Left colon (tissue), 2 donors: Measurements from ENCODE around the gene SMOC2. TPM values are rescaled to one million over a fixed set of nuclear protein-coding genes. Genes with fewer than 3 reads are reported as not detected.
"Not testable (repeated sequence)": the region's sequence is repeated elsewhere in the genome, so short reads cannot be mapped to it uniquely, and the experiment has no call there.

Experiments
- ATAC-seq: fragments of 200-7000 bp; cut with Tn5 transposase; one replicate; pipeline ENCODE4 v1.9.1; 2020; ENCODE audit warnings: mild to moderate bottlenecking, moderate library complexity
- DNase-seq, 2 donors: peaks; one replicate each; pipeline ENCODE4 v3.0.0-alpha.2; 2020
- intact Hi-C, 2 donors: fragments of 100-400 bp; cut with DNase I in 1 of 2; cut with micrococcal nuclease in 1 of 2; formaldehyde crosslinking; loops; one replicate each; pipeline versions ENCODE4 v1.11.2 to v1.14.0; 2022; cut with DNase I, micrococcal nuclease
- total RNA-seq, 2 donors: library from RNA; stranded (reverse); fragmentation: NEBNext Ultra II Directional; extraction: Animal tissue kit (Norgen Biotek cat#: 25700); gene quantifications; one replicate each; pipeline ENCODE4 v1.2.1, GENCODE V29; 2021
- donor health status: DM: no; HTN: no; CAD: no.
- donor health status: DM: yes; HTN: yes; CAD: no.

SMOC2 gene
- total RNA-seq, 2 donors from 2014 or later = 14.4 to 18.9 TPM

DNA sequence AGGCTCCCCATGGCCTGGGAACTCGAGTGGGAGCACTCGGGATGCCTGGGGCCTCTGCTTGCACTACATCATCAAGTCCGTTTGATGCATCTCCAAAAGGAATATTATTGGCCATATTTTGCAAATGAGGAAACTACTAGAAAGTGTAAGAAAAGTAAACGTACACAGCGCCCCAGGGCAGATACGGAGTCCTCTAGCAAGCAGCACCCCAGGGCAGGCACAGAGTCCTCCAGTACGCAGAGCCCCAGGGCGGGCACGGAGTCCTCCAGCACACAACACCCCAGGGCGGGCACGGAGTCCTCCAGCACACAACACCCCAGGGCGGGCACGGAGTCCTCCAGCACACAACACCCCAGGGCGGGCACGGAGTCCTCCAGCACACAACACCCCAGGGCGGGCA lies 264.3 kb downstream of the SMOC2 start:
- intact Hi-C loops, ATAC-seq, DNase-seq: not testable (repeated sequence)

DNA sequence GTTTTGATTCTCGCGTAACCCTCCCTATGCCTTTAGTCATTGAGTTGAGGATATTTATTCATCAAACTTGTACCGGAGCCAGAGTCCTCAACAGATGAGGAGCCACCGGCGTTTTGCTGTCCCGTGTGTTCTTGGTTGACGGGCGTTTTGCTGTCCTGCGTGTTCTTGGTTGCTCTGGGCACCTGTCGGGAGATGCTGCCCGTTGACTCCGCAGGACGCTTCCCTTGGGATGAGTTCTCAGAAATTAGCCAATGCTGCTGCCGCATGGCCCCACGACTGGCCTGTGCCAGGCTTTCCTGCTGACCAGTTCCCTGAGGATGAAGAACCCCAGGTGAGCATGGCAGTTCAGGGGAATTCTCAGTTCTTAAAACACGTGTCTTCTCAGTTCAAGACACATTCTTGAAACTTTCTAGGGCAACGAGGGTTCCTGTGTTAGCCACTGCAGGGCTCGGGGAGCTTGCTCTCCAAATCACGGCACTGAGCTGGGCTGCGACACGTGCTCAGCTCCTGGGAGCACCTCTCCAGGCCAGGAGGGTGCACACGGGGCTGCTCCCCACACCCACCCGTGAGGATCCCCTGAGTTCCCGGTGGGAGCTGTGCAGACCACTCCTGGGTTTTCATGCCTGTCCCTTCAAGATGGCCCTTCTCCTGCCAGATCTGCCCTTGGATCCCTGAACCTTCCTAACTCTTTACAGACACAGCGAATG lies 265.6 kb downstream of the SMOC2 start:
- no peak for DNase-seq
- intact Hi-C loops = no loop called here

DNA sequence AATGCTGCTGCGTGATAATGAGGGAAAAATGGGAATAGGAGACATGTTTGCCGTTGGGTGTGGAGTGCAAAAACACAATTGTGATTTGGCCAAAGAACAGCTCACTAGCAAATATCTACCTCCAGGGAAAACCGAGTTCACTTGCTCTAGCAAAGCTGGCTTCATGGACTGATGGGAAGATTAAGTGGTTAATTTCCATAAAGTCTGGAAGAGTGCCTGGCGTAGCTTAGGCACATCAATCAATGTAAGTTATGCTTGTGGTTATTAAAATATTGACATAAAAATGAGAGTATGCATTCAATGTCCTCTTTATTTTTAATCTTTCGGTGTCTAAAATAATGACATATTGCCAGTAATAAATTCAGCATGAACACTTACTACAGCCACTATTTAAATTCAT lies 267.5 kb downstream of the SMOC2 start:
- intact Hi-C loops = no loop called here
- DNase-seq (no peak), ATAC-seq (no peak)

More for the DNA sequence above, 265.6 kb downstream of the SMOC2 start:
- no peak for ATAC-seq

DNA sequence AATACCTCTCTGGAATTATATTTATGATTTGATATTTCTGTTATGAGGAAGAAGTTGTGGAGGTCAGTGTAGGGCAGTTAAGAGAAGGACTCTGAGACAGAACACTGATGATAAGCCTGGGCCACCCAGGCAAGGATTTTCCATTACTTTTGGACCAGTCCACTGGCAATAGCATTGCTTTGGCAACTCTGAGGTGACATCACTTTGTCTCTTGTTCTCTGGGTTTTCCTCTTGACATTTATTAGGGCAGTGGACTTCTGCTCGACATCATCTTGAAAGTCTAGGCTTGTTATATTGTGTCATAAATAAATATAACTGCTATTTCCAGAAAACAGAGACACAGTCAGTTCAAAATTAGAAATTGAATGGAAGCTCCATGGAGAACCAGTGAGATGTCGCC lies 268.0 kb downstream of the SMOC2 start:
- no peak for DNase-seq
- intact Hi-C loops = no loop called here
- ATAC-seq = no peak

DNA sequence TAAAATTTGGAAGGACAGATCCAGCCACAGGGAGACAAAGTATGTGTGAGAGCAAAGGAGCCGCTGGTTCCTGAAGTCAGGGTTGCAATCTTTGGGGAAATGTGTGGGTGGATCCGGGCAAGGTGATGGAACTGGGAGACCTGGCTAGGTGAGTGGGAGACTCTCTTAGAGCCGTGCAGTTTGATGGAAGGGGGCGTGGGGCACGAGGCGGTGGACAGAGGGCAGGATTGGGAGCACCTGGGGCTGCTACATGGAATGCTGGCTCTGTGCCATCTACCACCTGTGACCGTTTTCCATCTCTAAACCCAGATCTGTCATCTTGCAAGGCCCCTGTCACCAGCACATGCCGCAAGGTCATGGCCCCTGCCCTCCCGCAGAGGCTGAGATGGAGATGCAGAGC lies 268.4 kb downstream of the SMOC2 start:
- DNase-seq (no peak), ATAC-seq (no peak)
- intact Hi-C loops = no loop called here

DNA sequence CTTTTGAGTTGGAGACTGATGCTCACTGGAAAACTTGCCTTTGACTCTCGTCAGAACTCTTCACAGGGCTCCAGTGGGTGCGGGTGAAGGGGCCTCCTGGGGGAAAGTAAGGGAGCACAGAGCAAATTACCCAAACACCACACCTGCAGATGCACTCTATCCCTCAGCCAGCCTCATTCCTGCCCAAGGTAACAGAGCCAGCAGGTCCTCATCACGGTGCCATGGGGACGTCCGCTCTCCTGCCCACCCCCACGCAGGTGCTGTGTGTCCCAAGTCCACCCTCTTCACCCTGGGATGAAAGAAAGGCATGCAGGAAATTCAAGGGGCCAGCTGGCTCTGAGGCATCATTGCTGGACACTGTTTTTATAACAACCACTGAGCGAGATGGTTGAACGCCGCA lies 269.0 kb downstream of the SMOC2 start:
- DNase-seq (no peak), ATAC-seq (no peak)
- intact Hi-C loops = no loop called here

DNA sequence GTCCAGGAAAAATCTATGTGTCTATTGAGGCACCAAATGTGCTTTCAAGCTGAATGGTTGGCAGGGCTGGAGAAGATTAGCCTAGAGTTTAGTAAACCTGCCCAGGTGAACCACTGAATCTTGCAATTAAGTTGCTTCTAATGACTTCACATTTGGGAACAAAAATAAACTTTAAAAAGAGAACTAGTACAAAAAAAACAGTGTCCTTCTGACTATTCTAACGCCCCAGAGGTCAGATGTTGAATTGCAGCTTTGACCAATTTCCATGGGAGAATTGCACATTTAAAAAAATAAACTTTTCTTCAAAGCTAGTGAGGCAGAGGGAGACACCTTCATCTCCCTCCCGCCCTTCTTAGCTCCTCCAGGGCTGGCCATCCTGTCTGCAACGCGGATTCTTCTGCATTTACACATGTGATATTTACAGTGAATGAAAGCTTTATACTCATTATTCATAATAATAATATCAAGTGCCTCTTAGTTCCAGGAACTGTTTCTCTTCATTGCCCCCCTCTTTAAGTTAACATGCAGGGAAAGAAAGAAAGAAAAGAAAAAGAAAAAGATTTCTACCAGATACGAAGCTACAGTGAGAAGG lies 270.2 kb downstream of the SMOC2 start:
- no peak for DNase-seq
- no peak for ATAC-seq
- intact Hi-C loops = no loop called here

DNA sequence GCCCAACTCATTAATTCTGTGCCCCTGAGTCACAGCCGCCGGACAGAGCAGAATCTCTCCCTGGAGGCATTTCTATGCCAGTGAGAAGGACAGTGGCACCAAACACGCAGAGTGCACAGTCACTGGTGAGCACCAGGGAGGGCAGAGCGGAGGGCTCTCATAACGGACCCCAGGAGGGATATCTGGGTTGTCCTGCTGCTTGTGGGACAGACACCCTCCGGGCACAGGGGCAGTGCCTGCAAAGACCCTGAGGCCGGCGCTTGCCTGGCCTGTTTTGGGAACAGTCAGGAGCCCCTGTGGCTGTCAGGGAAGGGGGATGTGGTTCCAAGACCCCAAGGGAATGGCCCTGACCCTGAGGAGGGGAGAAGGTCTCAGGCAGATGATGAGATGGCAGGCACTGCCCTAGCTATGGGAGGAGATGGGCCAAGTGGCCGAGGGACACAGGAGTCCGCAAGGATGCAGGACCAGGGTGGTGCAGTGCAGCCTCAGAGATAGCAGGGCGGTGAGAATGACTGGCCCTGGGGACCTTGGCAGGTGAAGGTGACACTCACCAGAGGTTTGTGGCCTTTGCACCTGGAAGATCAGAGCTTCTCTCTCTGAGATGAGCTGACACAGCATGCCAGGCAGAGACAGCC lies 270.8 kb downstream of the SMOC2 start:
- intact Hi-C loops = no loop called here
- DNase-seq (no peak), ATAC-seq (no peak)

DNA sequence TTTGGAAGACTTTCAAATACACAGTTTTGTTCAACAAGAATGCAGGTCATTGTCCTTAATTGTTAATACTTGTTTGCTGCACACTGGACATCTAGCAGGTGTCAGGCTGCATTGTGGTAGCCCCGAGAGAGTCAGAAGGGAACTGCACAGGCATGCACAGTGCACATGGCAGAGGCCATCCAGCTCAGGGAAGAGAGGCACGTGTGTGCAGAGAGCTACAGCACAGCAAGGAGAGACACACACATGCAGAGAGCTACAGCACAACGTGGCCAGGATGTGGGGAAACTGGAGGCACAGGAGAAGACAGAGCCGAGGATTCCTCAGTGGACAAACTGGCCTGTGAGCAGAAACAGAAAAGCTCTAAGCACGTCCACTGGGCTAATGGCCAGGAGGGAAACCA lies 272.0 kb downstream of the SMOC2 start:
- ATAC-seq (no peak), DNase-seq (no peak)
- intact Hi-C loops = no loop called here

DNA sequence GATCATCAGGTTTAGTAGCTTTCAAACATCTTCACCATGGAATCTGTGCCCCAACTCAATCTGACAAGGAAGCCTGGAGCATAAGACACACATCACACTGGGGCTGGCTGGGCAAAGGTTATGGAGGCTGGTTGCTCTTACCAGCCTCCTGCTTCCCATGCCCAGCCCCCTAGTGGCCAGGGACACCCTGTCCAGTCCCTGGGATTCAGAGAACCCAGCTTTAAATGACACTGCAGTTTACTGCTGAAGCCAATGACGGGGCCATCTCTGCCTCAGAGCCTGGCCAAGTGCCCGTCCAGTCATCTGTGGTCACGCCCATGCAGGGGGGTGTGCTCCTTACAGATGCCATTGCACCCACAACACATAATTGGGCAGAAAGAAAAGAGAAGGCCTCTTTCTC lies 272.9 kb downstream of the SMOC2 start:
- peak; percentile 79 to 81 for DNase-seq
- intact Hi-C loops = no loop called here
- ATAC-seq = peak; percentile 100

DNA sequence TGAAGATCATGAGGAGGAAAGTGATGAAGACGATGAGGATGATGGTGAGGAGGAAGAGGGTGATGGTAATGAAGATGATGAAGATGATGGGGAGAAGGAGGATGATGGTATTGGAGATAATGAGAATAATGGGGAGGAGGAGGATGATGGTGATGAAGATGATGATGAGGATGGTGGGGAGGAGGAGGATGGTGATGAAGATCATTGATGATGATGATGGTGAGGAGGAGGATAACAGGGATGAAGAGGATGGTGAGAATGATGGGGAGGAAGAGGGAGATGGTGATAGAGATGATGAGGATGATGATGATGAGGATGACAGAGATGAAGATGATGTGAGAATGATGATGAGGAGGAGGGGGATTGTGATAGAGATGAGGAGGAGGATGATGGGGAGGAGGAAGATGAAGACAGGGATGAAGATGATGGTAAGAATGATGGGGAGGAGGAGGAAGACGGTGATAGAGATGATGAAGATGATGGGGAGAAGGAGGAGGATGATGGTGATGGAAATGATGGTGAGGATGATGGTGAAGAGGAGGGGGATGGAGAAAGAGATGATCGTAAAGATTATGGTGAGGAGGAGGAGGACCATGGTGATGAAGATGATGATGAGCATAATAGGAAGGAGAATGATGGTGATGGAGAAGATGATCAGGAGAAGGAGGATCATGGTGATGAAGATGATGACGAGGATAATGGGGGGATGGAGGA lies 273.7 kb downstream of the SMOC2 start:
- DNase-seq = no peak
- intact Hi-C loops = no loop called here
- ATAC-seq = no peak

DNA sequence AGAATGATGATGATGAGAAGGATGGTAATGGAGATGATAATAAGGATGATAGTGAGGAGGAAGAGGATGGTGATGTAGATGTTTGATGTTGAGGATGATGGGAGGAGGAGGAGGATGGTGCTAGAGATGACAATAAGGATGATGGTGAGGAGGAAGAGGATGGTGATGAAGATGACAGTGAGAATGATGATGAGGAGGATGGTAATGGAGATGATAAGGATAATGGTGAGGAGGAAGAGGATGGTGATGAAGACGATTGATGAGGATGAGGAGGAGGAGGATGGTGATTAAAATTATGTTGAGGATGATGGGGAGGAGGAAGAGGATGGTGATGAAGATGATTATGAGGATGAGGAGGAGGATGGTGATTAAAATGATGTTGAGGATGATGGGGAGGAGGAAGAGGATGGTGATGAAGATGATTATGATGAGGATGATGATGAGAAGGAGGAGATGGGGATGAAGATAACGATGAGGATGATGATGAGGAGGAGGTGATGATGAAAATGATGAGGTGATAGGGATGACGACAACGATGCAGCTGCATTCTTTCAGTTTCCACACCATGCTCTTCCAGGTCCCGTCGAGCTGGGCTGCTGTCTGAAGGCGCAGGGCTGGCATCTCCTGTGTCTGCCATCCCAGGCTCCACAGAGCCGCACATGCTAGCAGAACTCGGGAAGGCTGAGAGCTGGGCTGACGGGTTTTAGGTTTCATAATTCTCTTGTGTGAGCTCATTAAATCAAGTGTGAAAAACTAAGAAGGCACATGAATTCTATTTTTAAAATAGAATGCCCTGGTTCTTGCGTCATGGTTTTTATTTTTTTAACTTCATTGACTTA lies 274.9 kb downstream of the SMOC2 start:
- ATAC-seq (no peak), DNase-seq (no peak)
- intact Hi-C loops = no loop called here

DNA sequence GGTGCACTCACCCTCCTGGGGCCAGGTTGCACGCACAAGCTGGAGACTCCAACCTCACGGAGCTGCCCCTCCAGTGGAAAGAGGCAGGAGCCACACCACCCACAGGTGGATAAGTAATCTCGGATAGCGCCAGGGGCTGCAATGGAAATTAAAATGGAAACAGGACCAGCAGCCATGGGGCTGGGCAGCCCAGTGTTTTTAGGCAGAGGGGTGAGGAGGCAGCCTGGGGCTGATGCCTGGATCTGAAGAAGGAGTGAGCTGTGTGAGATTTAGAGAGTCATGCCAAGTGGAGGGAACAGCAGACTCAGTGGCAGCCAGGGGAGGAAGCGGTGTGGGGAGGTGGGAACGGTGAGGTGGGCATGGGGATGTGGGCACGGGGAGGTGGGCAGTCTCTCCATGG lies 275.6 kb downstream of the SMOC2 start:
- DNase-seq (no peak), ATAC-seq (no peak)
- intact Hi-C loops = no loop called here

DNA sequence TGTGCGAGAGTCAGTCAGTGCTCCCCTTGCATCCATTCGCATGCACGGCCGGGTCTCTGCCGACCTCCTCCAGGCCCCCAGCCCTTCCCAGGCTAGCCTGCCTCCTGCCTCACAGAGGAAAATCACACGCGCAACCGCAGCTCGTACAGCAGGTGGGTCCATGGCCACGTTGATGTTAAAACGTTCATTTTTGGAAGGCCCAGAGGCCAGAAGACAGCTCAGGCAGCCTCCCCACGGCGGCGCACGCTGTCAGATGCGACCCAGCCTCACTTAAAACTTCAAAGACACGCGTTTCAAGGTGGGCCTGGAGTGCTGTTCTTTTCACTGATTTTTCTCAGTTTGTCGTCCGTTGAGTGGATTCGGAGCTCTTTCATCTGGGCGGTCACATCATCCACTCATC lies 276.5 kb downstream of the SMOC2 start:
- no peak for DNase-seq
- ATAC-seq = no peak
- intact Hi-C loops = no loop called here

Other genes starting within 250 kb of the SMOC2 start
- gene DACT2, start 121.4 kb upstream of the SMOC2 start, total RNA-seq = 1 to 10 TPM; 1.9 to 2.5 TPM